ENCODE results near the gene VGLL4.

DNA sequence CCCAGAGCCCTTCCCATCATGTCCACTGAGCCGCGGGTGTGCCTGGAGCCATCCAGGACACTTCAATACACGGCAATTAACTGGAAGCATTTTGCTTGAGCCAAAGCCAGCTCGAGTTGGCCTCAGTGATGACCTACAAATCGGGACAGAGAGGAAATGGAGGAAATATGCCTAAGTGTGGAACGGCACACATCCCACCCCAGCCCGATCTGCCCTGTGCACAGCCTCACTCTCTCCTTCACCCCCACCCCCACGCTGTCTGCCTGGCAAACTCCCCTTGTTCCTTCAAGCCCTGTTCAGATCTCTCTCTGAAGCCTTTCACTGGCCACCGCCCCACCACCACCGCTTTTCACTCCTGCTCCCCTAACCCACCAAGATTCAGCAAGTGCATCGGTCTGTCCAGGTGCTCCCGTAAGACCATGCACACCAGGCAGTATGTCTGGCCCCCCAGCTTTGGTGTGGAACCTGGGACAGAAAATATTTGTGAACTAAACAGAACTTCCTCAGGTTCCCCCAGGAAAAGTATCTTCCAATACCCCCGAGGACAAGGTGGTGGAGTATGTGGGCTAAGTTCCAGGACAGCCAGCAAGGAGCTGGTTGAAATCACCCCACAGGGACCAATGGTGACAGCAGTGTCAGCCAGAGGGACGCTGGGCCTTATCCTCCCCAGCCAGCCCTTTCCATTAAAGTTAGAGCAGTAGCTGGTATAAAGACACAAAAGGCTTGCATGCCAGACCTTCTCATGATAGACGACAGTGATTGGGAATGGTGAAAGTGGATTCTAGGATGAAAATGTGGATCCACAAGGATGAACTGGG is 83.7 kb downstream of the VGLL4 start:
- TF ChIP-seq, protein P1, sequence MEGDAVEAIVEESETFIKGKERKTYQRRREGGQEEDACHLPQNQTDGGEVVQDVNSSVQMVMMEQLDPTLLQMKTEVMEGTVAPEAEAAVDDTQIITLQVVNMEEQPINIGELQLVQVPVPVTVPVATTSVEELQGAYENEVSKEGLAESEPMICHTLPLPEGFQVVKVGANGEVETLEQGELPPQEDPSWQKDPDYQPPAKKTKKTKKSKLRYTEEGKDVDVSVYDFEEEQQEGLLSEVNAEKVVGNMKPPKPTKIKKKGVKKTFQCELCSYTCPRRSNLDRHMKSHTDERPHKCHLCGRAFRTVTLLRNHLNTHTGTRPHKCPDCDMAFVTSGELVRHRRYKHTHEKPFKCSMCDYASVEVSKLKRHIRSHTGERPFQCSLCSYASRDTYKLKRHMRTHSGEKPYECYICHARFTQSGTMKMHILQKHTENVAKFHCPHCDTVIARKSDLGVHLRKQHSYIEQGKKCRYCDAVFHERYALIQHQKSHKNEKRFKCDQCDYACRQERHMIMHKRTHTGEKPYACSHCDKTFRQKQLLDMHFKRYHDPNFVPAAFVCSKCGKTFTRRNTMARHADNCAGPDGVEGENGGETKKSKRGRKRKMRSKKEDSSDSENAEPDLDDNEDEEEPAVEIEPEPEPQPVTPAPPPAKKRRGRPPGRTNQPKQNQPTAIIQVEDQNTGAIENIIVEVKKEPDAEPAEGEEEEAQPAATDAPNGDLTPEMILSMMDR (conservative IDR thresholded peaks at IDR 0.05; ENCODE audit: low read depth, low read length): no peak
- TF ChIP-seq EZH2 (IDR thresholded peaks at IDR 0.05; ENCODE audit: low read length, unreplicated experiment): no peak
- TF ChIP-seq EZH2phosphoT487 (IDR thresholded peaks at IDR 0.05; ENCODE audit: borderline replicate concordance, low read length): no peak

Data from PC-3 (cell line).